Measurements from ENCODE around the gene ANKRD63.

DNA sequence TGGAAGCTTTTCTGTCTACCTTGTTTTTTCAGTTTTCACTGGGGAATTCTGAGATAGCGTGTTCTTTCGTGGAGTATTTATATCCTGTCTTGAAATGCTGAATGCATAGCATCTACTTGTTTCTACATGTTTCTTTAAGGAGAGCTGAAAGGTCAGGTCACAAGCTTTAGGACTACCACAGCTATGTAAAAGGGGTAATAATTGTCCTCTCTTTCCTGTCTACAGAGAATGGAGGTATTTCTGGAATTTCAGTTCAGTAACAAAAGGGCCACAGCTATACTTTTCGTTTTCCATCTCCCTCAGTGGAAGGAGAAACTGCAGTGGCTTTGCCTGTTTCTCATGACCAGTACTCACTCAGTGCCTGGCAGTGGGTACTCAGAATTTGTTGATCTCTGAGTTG, 45.3 kb upstream of the ANKRD63 start:
- TF ChIP-seq, protein P1, sequence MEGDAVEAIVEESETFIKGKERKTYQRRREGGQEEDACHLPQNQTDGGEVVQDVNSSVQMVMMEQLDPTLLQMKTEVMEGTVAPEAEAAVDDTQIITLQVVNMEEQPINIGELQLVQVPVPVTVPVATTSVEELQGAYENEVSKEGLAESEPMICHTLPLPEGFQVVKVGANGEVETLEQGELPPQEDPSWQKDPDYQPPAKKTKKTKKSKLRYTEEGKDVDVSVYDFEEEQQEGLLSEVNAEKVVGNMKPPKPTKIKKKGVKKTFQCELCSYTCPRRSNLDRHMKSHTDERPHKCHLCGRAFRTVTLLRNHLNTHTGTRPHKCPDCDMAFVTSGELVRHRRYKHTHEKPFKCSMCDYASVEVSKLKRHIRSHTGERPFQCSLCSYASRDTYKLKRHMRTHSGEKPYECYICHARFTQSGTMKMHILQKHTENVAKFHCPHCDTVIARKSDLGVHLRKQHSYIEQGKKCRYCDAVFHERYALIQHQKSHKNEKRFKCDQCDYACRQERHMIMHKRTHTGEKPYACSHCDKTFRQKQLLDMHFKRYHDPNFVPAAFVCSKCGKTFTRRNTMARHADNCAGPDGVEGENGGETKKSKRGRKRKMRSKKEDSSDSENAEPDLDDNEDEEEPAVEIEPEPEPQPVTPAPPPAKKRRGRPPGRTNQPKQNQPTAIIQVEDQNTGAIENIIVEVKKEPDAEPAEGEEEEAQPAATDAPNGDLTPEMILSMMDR (IDR thresholded peaks at IDR 0.05 in 2 of 3, conservative IDR thresholded peaks at IDR 0.05 in 1 of 3; ENCODE audit: control insufficient read depth in 2 of 3, extremely low read depth in 1 of 3, insufficient read depth in 1 of 3, low read depth in 3 of 3, low read length in 3 of 3) = no peak
- TF ChIP-seq RAD21 (IDR thresholded peaks at IDR 0.05; ENCODE audit: insufficient read depth, low read depth, low read length) = no peak

Measured in GM12878 (cell line).